ENCODE measurements around the gene TOPORS.

The TOPORS gene

DNA sequence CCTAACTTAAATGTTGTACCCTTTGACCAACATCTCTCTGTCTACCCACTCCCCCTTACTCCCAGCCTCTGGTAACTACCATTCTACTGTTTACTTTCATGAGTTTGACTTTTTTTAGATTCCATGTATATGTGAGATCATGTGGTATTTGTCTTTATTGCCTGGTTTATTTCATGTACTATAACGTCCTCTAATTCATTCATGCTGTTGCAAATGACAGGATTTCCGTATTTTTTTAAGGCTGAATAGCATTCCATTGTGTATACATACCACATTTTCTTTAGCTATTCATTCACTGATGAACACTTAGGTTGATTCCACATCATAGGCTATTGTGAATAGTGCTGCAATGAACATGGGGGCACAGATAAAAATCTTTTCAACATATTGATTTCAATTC is 32.4 kb upstream of the TOPORS start:
- Histone ChIP-seq H2BK120ac (ENCODE audit: low read depth, low read length) (no peak overlapping the region), H2BK15ac (ENCODE audit: low read depth, poor library complexity, severe bottlenecking) (no peak overlapping the region), H3K27ac (ENCODE audit: low read length, poor library complexity, severe bottlenecking) (peak overlapping the region; percentile 44), H4K8ac (ENCODE audit: low read length) (no peak overlapping the region), H3K9me3 (ENCODE audit: control insufficient read depth, low read length) (no peaks in the 10 kb centered on the region), H2AK5ac (ENCODE audit: low read length, severe bottlenecking) (no peak overlapping the region), H2AFZ (ENCODE audit: low read depth, low read length) (no peak overlapping the region), H3K4me3 (ENCODE audit: insufficient read depth in 1 of 2, low read depth in 1 of 2, low read length in 2 of 2) (no peak overlapping the region), H3K23ac (ENCODE audit: low read length in 2 of 2) (no peak overlapping the region), H2BK12ac (ENCODE audit: low read length in 2 of 2) (no peak overlapping the region), H2BK5ac (ENCODE audit: low read depth, low read length, poor library complexity, severe bottlenecking) (no peak overlapping the region), H3K4me1 (ENCODE audit: control insufficient read depth, insufficient read depth, low read depth, low read length) (peaks cover 2% of the 10 kb centered on the region), H3K36me3 (ENCODE audit: control insufficient read depth in 1 of 2, insufficient read depth in 2 of 2, low read depth in 1 of 2, low read length in 2 of 2) (no peaks in the 10 kb centered on the region), H3K4me2 (ENCODE audit: low read length, poor library complexity, severe bottlenecking) (no peak overlapping the region), H3K14ac (ENCODE audit: low read length in 2 of 2) (no peak overlapping the region), H3K27me3 (ENCODE audit: control insufficient read depth in 1 of 2, insufficient read depth in 1 of 2, low read length in 2 of 2) (peaks cover 0 to 4% of the 10 kb centered on the region in 2 experiments), H4K91ac (ENCODE audit: low read length) (no peak overlapping the region), H3K9ac (ENCODE audit: low read length) (no peak overlapping the region), H3K18ac (ENCODE audit: low read depth in 1 of 2, low read length in 2 of 2) (no peak overlapping the region), H3K79me1 (replicated peaks; ENCODE audit: low read length, poor library complexity, severe bottlenecking) (no peaks in the 10 kb centered on the region), H3K4ac (ENCODE audit: low read depth in 1 of 2, low read length in 2 of 2) (no peak overlapping the region)
- DNase-seq = no peak
- 63% methylated on average over 2 of the region's 2 CpGs for WGBS

DNA sequence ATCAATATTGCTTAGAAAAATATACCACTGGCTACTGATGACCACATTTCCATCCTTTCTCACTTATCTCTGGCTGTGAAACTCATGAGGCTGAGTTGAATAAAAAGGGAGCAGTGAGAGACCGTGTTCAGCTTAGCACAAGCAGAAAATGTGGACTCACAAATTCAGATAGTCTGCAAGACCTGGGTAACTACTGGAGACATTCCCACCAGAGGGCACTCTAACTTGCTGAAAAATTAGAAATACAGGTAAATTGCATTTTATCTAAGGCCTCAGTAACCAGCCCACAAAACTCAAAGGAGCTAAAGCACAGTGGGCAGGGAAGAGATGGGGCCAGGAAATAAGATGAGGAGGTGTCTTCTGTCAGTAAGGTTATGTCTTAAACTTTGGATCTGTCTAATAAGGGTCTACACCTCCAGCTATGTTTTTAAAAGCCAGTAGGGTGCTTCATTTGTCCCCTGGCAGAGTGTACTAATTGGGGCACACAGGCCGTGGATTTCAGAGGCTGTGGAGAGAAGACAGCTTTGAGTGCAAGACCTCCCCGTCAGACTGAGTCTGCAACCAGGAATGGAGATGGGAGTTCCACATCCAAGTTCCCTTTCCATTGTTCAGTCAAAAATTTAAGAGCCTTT is 29.2 kb upstream of the TOPORS start:
- Histone ChIP-seq H3K4me2 (ENCODE audit: low read length, poor library complexity, severe bottlenecking) (no peak overlapping the region), H3K27ac (ENCODE audit: low read length, poor library complexity, severe bottlenecking) (no peak overlapping the region), H3K23ac (ENCODE audit: low read length in 2 of 2) (no peak overlapping the region), H3K4me1 (ENCODE audit: control insufficient read depth, insufficient read depth, low read depth, low read length) (peaks cover 2% of the 10 kb centered on the region), H3K9ac (ENCODE audit: low read length) (peak overlapping the region; percentile 2), H3K4ac (ENCODE audit: low read depth in 1 of 2, low read length in 2 of 2) (no peak overlapping the region), H2AK5ac (ENCODE audit: low read length, severe bottlenecking) (no peak overlapping the region), H2AFZ (ENCODE audit: low read depth, low read length) (no peak overlapping the region), H2BK120ac (ENCODE audit: low read depth, low read length) (no peak overlapping the region), H3K36me3 (ENCODE audit: control insufficient read depth in 1 of 2, insufficient read depth in 2 of 2, low read depth in 1 of 2, low read length in 2 of 2) (no peaks in the 10 kb centered on the region), H2BK15ac (ENCODE audit: low read depth, poor library complexity, severe bottlenecking) (no peak overlapping the region), H3K14ac (ENCODE audit: low read length in 2 of 2) (no peak overlapping the region), H4K91ac (ENCODE audit: low read length) (no peak overlapping the region), H2BK5ac (ENCODE audit: low read depth, low read length, poor library complexity, severe bottlenecking) (no peak overlapping the region), H3K27me3 (ENCODE audit: control insufficient read depth in 1 of 2, insufficient read depth in 1 of 2, low read length in 2 of 2) (peaks cover 4 to 8% of the 10 kb centered on the region in 2 experiments), H3K18ac (ENCODE audit: low read depth in 1 of 2, low read length in 2 of 2) (no peak overlapping the region), H3K9me3 (ENCODE audit: control insufficient read depth, low read length) (no peaks in the 10 kb centered on the region), H4K8ac (ENCODE audit: low read length) (no peak overlapping the region), H3K4me3 (ENCODE audit: insufficient read depth in 1 of 2, low read depth in 1 of 2, low read length in 2 of 2) (no peak overlapping the region), H3K79me1 (replicated peaks; ENCODE audit: low read length, poor library complexity, severe bottlenecking) (no peaks in the 10 kb centered on the region), H2BK12ac (ENCODE audit: low read length in 2 of 2) (no peak overlapping the region)
- DNase-seq = peak; percentile 54
- WGBS = 41% methylated on average over 3 of the region's 3 CpGs

DNA sequence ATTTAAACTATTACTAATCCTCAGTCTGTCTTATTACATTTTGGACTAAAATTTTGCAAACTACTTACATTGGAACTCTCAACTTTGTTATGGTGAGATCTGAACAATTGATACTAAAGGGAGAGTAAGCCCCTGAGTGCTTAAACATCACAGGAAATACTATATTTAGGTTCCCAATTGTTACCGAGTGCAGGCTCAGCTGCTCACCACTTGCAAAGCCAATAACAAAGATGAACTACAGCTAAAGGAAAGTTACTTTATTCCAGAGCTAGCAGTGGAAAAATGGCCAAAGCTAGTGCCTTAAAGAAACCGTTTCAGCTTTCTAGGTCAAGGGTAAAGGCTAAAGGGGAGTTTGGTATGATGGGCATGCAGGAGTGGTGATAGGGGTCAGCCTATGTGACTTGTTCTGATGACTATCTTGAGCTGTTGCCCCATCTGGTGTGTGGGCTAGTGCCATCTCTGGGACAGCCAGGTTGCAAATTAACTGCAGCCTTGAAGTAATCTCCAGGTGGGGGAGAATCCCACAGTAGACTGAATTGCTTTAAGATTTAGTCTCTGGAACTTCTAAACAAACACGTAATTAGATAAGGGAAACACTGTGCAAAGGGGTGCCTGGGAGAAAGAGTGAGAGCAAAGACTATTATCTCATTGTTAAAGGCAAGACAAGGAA is 28.4 kb upstream of the TOPORS start:
- Histone ChIP-seq H3K18ac (ENCODE audit: low read depth in 1 of 2, low read length in 2 of 2) (no peak overlapping the region), H4K8ac (ENCODE audit: low read length) (no peak overlapping the region), H4K91ac (ENCODE audit: low read length) (no peak overlapping the region), H3K9me3 (ENCODE audit: control insufficient read depth, low read length) (no peaks in the 10 kb centered on the region), H3K36me3 (ENCODE audit: control insufficient read depth in 1 of 2, insufficient read depth in 2 of 2, low read depth in 1 of 2, low read length in 2 of 2) (no peaks in the 10 kb centered on the region), H3K79me1 (replicated peaks; ENCODE audit: low read length, poor library complexity, severe bottlenecking) (no peaks in the 10 kb centered on the region), H2AFZ (ENCODE audit: low read depth, low read length) (no peak overlapping the region), H2BK12ac (ENCODE audit: low read length in 2 of 2) (no peak overlapping the region), H3K4ac (ENCODE audit: low read depth in 1 of 2, low read length in 2 of 2) (no peak overlapping the region), H3K23ac (ENCODE audit: low read length in 2 of 2) (no peak overlapping the region), H2BK5ac (ENCODE audit: low read depth, low read length, poor library complexity, severe bottlenecking) (no peak overlapping the region), H3K4me2 (ENCODE audit: low read length, poor library complexity, severe bottlenecking) (peak overlapping the region; percentile 33), H3K4me3 (ENCODE audit: insufficient read depth in 1 of 2, low read depth in 1 of 2, low read length in 2 of 2) (no peak overlapping the region), H2BK120ac (ENCODE audit: low read depth, low read length) (no peak overlapping the region), H3K9ac (ENCODE audit: low read length) (peak overlapping the region; percentile 2), H2AK5ac (ENCODE audit: low read length, severe bottlenecking) (no peak overlapping the region), H2BK15ac (ENCODE audit: low read depth, poor library complexity, severe bottlenecking) (no peak overlapping the region), H3K14ac (ENCODE audit: low read length in 2 of 2) (no peak overlapping the region), H3K27me3 (ENCODE audit: control insufficient read depth in 1 of 2, insufficient read depth in 1 of 2, low read length in 2 of 2) (peaks cover 4 to 8% of the 10 kb centered on the region in 2 experiments), H3K4me1 (ENCODE audit: control insufficient read depth, insufficient read depth, low read depth, low read length) (peaks cover 2% of the 10 kb centered on the region), H3K27ac (ENCODE audit: low read length, poor library complexity, severe bottlenecking) (no peak overlapping the region)
- 36% methylated on average over 2 of the region's 3 CpGs for WGBS
- DNase-seq = no peak

DNA sequence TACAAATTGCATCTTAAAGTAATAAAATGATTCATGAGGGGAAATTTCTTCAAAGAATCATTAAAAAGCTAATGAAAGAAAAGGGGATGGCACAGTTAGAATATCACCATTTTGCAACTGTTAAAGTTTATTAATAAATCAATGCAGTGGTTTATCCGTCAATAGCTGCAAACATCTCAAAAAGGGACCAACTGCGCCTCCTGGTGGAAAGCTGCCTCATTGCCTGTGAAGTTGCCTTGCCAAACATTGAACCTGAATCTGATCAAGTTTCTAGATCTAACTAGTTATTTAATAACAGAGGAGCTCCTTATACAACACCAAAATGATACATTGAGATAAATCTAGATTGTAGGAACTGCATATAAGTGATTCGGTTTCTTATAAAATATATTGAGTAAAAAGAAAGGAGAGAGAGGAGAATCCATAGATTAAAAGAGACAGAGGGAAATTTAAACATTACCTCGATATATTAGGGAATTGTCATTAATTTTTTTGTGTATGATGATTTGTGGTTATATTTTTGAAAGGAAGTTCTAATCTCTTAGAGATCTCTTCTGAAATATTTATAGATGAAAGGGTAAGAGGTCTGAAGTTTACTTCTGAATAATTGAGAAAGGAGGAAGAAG is 27.4 kb upstream of the TOPORS start:
- no peak overlapping the region for H2AFZ ChIP-seq (ENCODE audit: low read depth, low read length)
- H3K9ac ChIP-seq (ENCODE audit: low read length) = peak overlapping the region; percentile 41

More for the DNA sequence above, 27.4 kb upstream of the TOPORS start:
- Histone ChIP-seq H3K23ac (ENCODE audit: low read length in 2 of 2) (no peak overlapping the region), H2BK15ac (ENCODE audit: low read depth, poor library complexity, severe bottlenecking) (no peak overlapping the region), H2BK12ac (ENCODE audit: low read length in 2 of 2) (no peak overlapping the region), H3K18ac (ENCODE audit: low read depth in 1 of 2, low read length in 2 of 2) (no peak overlapping the region), H3K14ac (ENCODE audit: low read length in 2 of 2) (no peak overlapping the region), H3K79me1 (replicated peaks; ENCODE audit: low read length, poor library complexity, severe bottlenecking) (no peaks in the 10 kb centered on the region), H3K36me3 (ENCODE audit: control insufficient read depth in 1 of 2, insufficient read depth in 2 of 2, low read depth in 1 of 2, low read length in 2 of 2) (no peaks in the 10 kb centered on the region), H2BK5ac (ENCODE audit: low read depth, low read length, poor library complexity, severe bottlenecking) (no peak overlapping the region), H2BK120ac (ENCODE audit: low read depth, low read length) (no peak overlapping the region), H2AK5ac (ENCODE audit: low read length, severe bottlenecking) (no peak overlapping the region), H3K4me1 (ENCODE audit: control insufficient read depth, insufficient read depth, low read depth, low read length) (peaks cover 2% of the 10 kb centered on the region), H3K4me3 (ENCODE audit: insufficient read depth in 1 of 2, low read depth in 1 of 2, low read length in 2 of 2) (peak overlapping the region in 1 of 2 experiments; percentile 38), H3K27me3 (ENCODE audit: control insufficient read depth in 1 of 2, insufficient read depth in 1 of 2, low read length in 2 of 2) (peaks cover 0 to 8% of the 10 kb centered on the region in 2 experiments), H3K4ac (ENCODE audit: low read depth in 1 of 2, low read length in 2 of 2) (no peak overlapping the region), H3K4me2 (ENCODE audit: low read length, poor library complexity, severe bottlenecking) (no peak overlapping the region), H4K91ac (ENCODE audit: low read length) (no peak overlapping the region), H4K8ac (ENCODE audit: low read length) (no peak overlapping the region), H3K9me3 (ENCODE audit: control insufficient read depth, low read length) (no peaks in the 10 kb centered on the region), H3K27ac (ENCODE audit: low read length, poor library complexity, severe bottlenecking) (no peak overlapping the region)
- WGBS = 25% methylated on average over 4 of the region's 4 CpGs
- peak; percentile 60 for DNase-seq

Data from mesenchymal stem cell (in vitro differentiated cells and primary cell).